ENCODE results near the gene NT5C.
"Not testable (repeated sequence)": the region's sequence is repeated elsewhere in the genome, so short reads cannot be mapped to it uniquely, and the experiment has no call there.

Gene NT5C

DNA sequence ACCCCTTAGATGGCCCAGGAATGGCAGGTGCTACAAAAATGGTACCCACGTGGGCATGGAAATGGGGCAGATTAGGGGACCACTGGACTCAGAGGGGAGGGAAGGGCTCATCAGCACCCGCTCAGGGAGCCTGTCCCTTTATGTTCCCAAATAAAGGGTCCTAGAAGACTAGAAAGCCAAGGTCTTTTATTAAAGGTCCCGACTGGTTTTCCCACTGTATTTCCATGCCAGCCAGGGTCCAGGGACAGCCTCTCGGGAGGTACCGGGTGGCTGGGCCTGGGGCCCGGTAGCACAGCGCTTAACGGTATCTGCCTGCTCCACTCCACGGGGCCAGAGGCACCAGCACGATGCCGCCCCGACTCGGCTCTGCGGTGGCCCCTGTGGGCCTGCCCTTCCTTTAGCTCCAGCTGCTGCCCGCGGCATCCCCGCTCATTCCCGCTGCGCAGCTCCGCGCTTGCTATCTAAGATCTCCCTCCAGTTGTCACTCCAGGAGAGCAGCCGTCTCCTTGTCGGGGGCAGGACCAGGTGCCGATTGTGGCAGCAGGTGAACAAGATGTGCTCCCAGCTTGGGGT, 1.4 kb downstream of the NT5C start:
- H3K4me1 ChIP-seq (ENCODE audit: control insufficient read depth, low read length) = peaks cover 24% of the 10 kb centered on the region
- H3K27ac ChIP-seq (ENCODE audit: low read depth, low read length) = no peak overlapping the region
- no peaks in the 10 kb centered on the region for H4K20me1 ChIP-seq (ENCODE audit: control insufficient read depth, insufficient read depth, low read depth, low read length)
- H3K36me3 ChIP-seq (ENCODE audit: control insufficient read depth, low read length) = peaks cover 23% of the 10 kb centered on the region
- H3K4me2 ChIP-seq (ENCODE audit: low read length) = peak overlapping the region; percentile 66
- no peaks in the 10 kb centered on the region for H3K9me3 ChIP-seq (ENCODE audit: control insufficient read depth, insufficient read depth, low read length)
- peak overlapping the region; percentile 93 for H3K4me3 ChIP-seq (ENCODE audit: low read length)
- TF ChIP-seq EZH2phosphoT487 (IDR thresholded peaks at IDR 0.05; ENCODE audit: borderline replicate concordance, low read length) = no peak
- TF ChIP-seq, protein P1, sequence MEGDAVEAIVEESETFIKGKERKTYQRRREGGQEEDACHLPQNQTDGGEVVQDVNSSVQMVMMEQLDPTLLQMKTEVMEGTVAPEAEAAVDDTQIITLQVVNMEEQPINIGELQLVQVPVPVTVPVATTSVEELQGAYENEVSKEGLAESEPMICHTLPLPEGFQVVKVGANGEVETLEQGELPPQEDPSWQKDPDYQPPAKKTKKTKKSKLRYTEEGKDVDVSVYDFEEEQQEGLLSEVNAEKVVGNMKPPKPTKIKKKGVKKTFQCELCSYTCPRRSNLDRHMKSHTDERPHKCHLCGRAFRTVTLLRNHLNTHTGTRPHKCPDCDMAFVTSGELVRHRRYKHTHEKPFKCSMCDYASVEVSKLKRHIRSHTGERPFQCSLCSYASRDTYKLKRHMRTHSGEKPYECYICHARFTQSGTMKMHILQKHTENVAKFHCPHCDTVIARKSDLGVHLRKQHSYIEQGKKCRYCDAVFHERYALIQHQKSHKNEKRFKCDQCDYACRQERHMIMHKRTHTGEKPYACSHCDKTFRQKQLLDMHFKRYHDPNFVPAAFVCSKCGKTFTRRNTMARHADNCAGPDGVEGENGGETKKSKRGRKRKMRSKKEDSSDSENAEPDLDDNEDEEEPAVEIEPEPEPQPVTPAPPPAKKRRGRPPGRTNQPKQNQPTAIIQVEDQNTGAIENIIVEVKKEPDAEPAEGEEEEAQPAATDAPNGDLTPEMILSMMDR (IDR thresholded peaks at IDR 0.05; ENCODE audit: low read depth, low read length, poor library complexity, severe bottlenecking) = no peak
- H3K9me2 ChIP-seq (replicated peaks; ENCODE audit: control insufficient read depth, low read length) = no peaks in the 10 kb centered on the region
- H3K27me3 ChIP-seq (ENCODE audit: control insufficient read depth, low read length) = no peaks in the 10 kb centered on the region
- peaks cover 20% of the 10 kb centered on the region for H3F3A ChIP-seq (ENCODE audit: control insufficient read depth, insufficient read depth)
- peaks cover 21% of the 10 kb centered on the region for H3K79me2 ChIP-seq (ENCODE audit: control insufficient read depth, low read length)

DNA sequence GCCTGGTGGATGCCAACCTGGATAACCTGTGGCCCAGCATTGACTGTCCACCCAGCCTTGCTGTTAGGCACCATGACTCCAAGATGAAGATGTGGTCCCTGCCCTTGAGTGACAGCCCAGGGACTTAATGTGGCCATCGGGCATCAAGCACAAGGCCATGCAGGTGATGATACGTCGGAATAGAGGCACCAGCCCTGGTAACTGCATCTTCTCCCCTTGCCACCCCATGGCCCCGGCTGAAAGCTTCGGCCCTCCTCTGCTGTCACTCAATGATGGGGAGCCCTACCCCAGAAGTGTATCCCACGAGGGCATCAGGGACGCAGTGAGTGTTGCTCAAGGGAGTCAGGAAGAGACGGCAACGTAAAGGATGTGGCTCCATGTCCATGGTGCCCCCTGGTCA, 2.0 kb downstream of the NT5C start:
- peaks cover 21% of the 10 kb centered on the region for H3K79me2 ChIP-seq (ENCODE audit: control insufficient read depth, low read length)
- H3K27ac ChIP-seq (ENCODE audit: low read depth, low read length) = no peak overlapping the region
- peaks cover 24% of the 10 kb centered on the region for H3K4me1 ChIP-seq (ENCODE audit: control insufficient read depth, low read length)
- peaks cover 20% of the 10 kb centered on the region for H3K36me3 ChIP-seq (ENCODE audit: control insufficient read depth, low read length)
- no peak overlapping the region for H3K4me2 ChIP-seq (ENCODE audit: low read length)
- no peaks in the 10 kb centered on the region for H3K9me2 ChIP-seq (replicated peaks; ENCODE audit: control insufficient read depth, low read length)
- TF ChIP-seq, protein P1 (IDR thresholded peaks at IDR 0.05; ENCODE audit: low read depth, low read length, poor library complexity, severe bottlenecking) = no peak
- TF ChIP-seq EZH2phosphoT487 (IDR thresholded peaks at IDR 0.05; ENCODE audit: borderline replicate concordance, low read length) = no peak
- no peak overlapping the region for H3K4me3 ChIP-seq (ENCODE audit: low read length)
- no peaks in the 10 kb centered on the region for H4K20me1 ChIP-seq (ENCODE audit: control insufficient read depth, insufficient read depth, low read depth, low read length)
- peaks cover 14% of the 10 kb centered on the region for H3F3A ChIP-seq (ENCODE audit: control insufficient read depth, insufficient read depth)
- H3K9me3 ChIP-seq (ENCODE audit: control insufficient read depth, insufficient read depth, low read length) = no peaks in the 10 kb centered on the region
- no peaks in the 10 kb centered on the region for H3K27me3 ChIP-seq (ENCODE audit: control insufficient read depth, low read length)

DNA sequence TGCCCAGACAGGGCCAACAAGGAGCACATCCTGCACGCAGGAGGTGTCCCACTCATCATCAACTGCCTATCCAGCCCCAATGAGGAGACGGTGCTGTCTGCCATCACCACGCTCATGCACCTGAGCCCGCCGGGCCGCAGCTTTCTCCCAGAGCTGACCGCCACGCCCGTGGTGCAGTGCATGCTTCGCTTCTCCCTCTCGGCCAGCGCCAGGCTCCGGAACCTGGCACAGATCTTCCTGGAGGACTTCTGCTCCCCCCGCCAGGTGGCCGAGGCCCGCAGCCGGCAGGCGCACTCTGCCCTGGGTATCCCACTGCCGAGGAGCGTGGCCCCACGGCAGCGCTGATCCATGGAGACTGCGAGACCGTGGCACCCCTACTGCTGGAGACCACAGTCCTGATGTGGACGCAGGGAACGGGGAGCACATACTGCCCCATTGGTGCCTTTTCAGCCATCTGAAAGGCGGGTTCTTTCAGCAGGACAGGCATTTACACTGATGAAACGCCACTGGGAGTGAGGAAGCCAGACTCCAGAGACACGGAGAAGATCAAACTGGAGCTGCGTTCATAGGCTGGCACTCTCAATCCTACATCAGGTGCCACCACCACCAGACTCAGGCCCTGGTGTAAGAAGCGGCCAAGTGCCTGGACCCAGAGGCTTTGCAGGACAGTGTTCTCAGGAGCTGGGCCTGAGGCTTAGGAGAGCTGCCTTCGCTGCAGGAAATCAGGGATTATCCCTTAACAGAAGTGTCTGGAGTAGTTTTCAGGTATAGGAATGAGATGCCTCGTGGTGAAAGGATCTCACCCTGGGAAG, 2.6 kb downstream of the NT5C start:
- no peaks in the 10 kb centered on the region for H3K27me3 ChIP-seq (ENCODE audit: control insufficient read depth, low read length)
- H3K9me3 ChIP-seq (ENCODE audit: control insufficient read depth, insufficient read depth, low read length) = no peaks in the 10 kb centered on the region
- H3K79me2 ChIP-seq (ENCODE audit: control insufficient read depth, low read length) = peaks cover 21% of the 10 kb centered on the region
- peaks cover 20% of the 10 kb centered on the region for H3K36me3 ChIP-seq (ENCODE audit: control insufficient read depth, low read length)
- peaks cover 12% of the 10 kb centered on the region for H3F3A ChIP-seq (ENCODE audit: control insufficient read depth, insufficient read depth)
- H3K4me2 ChIP-seq (ENCODE audit: low read length) = no peak overlapping the region
- H3K27ac ChIP-seq (ENCODE audit: low read depth, low read length) = no peak overlapping the region
- H4K20me1 ChIP-seq (ENCODE audit: control insufficient read depth, insufficient read depth, low read depth, low read length) = no peaks in the 10 kb centered on the region
- no peaks in the 10 kb centered on the region for H3K9me2 ChIP-seq (replicated peaks; ENCODE audit: control insufficient read depth, low read length)
- peaks cover 24% of the 10 kb centered on the region for H3K4me1 ChIP-seq (ENCODE audit: control insufficient read depth, low read length)
- H3K4me3 ChIP-seq (ENCODE audit: low read length) = no peak overlapping the region
- TF ChIP-seq EZH2phosphoT487 (IDR thresholded peaks at IDR 0.05; ENCODE audit: borderline replicate concordance, low read length) = no peak

DNA sequence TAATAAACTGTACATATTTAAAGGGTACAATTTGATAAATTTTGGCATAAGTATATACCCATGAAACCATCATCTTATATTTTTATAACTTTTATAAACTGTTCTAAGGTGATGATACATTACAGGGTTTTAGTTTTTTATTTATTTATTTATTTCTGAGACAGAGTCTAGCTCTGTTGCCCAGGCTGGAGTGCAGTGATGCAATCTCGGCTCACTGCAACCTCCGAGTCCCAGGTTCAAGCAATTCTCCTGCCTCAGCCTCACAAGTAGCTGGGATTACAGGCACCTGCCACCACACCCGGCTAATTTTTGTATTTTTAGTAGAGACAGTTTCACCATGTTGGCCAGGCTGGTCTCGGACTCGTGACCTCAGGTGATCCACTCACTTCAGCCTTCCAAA, 3.6 kb downstream of the NT5C start:
- H3K4me2 ChIP-seq (ENCODE audit: low read length); H3K27ac ChIP-seq (ENCODE audit: low read depth, low read length); H3K4me3 ChIP-seq (ENCODE audit: low read length); H3K27me3 ChIP-seq (ENCODE audit: control insufficient read depth, low read length); H4K20me1 ChIP-seq (ENCODE audit: control insufficient read depth, insufficient read depth, low read depth, low read length); H3K9me2 ChIP-seq (replicated peaks; ENCODE audit: control insufficient read depth, low read length); H3K9me3 ChIP-seq (ENCODE audit: control insufficient read depth, insufficient read depth, low read length): not testable (repeated sequence)
- H3K4me1 ChIP-seq (ENCODE audit: control insufficient read depth, low read length) = peaks cover 24% of the 10 kb centered on the region
- peaks cover 10% of the 10 kb centered on the region for H3F3A ChIP-seq (ENCODE audit: control insufficient read depth, insufficient read depth)
- H3K36me3 ChIP-seq (ENCODE audit: control insufficient read depth, low read length) = peaks cover 20% of the 10 kb centered on the region
- peaks cover 21% of the 10 kb centered on the region for H3K79me2 ChIP-seq (ENCODE audit: control insufficient read depth, low read length)

All from DOHH2 (cell line).